Thoracic aorta endothelial cell (primary cell): ENCODE measurements around the gene RBBP7. TPM values are rescaled to one million over a fixed set of nuclear protein-coding genes. Genes with fewer than 3 reads are reported as not detected.

Source experiments
- small RNA-seq: library from RNA; depleted of rRNA; stranded (forward); fragments of <200 nt; gene quantifications from one replicate; pipeline ENCODE3, GENCODE V24; 2012
- total RNA-seq: library from RNA; depleted of rRNA; stranded (reverse); fragments of >200 nt; gene quantifications from 2 replicates; pipeline ENCODE4 v1.2.3, GENCODE V29; 2012

Gene RBBP7
- 179 and 189 TPM in 2 replicates for total RNA-seq

GRCh38 chrX:16870095-16870861 lies at the start of gene RBBP7:
RBBP7 (minus strand) TSS chrX:16870362; CDS start chrX:16870053, 309 bp downstream.

Small RNA genes within 50 kb of the gene (small RNA-seq; reads per million reads assigned to genes)
- gene RF00019 (not detected), gene RNU4-6P (0.21 reads per million), gene RPL12P49 (not detected)

Other genes starting within 250 kb of the RBBP7 start
- gene S100G, start 220.2 kb downstream of the RBBP7 start, total RNA-seq: not detected in 2 replicates
- 16.5 and 18.5 TPM in 2 replicates for gene CTPS2, start 157.7 kb downstream of the RBBP7 start, total RNA-seq
- gene SYAP1, start 150.8 kb downstream of the RBBP7 start, total RNA-seq: 31.6 and 43.2 TPM in 2 replicates
- gene TXLNG, start 83.9 kb downstream of the RBBP7 start, total RNA-seq: 11.2 and 19.3 TPM in 2 replicates
- 4.4 and 6.5 TPM in 2 replicates for gene REPS2, start 76.3 kb upstream of the RBBP7 start, total RNA-seq